Right lobe of liver (tissue), 6 donors: ENCODE results near the gene URGCP. TPM values are rescaled to one million over a fixed set of nuclear protein-coding genes. Genes with fewer than 3 reads are reported as not detected.
A peak's percentile ranks its signal among the peaks of the same experiment; 100 is the strongest.
"Not testable (repeated sequence)": the region's sequence is repeated elsewhere in the genome, so short reads cannot be mapped to it uniquely, and the experiment has no call there.

Experiments
- ATAC-seq, 4 donors: fragments of 200-7000 bp; cut with Tn5 transposase; one replicate each; pipeline ENCODE4 v1.9.1; 2020; ENCODE audit warnings: mild to moderate bottlenecking in 4 of 4, moderate library complexity in 4 of 4
- DNase-seq, 3 donors: peaks; one replicate each; pipeline ENCODE4 v3.0.0-alpha.2; 2020
- H3K27ac ChIP-seq, 3 donors: fragments of 200-600 bp; one replicate each; pipeline ENCODE4 v1.8.0; 2022
- H3K27me3 ChIP-seq, 2 donors: fragments of 200-600 bp; one replicate each; pipeline ENCODE4 v1.8.0; 2022
- H3K36me3 ChIP-seq, 4 donors: fragments of 200-600 bp; sonication (generic) in 1 of 4; one replicate each; pipeline versions ENCODE4 v1.5.1 to v1.8.0; 2017 to 2022; ENCODE audit warnings: control low read depth in 1 of 4
- H3K4me1 ChIP-seq, 4 donors: fragments of 200-600 bp; sonication (generic) in 1 of 4; one replicate each; pipeline versions ENCODE4 v1.5.1 to v1.8.0; 2017 to 2022; ENCODE audit warnings: control low read depth in 1 of 4
- H3K4me3 ChIP-seq, 3 donors: fragments of 200-600 bp; one replicate each; pipeline ENCODE4 v1.8.0; 2022
- H3K9me3 ChIP-seq, 4 donors: fragments of 200-600 bp; sonication (generic) in 1 of 4; one replicate each; pipeline versions ENCODE4 v1.5.1 to v1.8.0; 2017 to 2022; ENCODE audit warnings: control low read depth in 1 of 4
- POLR2A ChIP-seq: fragments of 450-650 bp; IDR thresholded peaks from one replicate; pipeline ENCODE4 v1.6.1; 2017; ENCODE audit warnings: antibody characterized with exemption, mild to moderate bottlenecking
- WGBS: methylation state at CpG from one replicate; pipeline ENCODE4 v1.1.6; 2018; ENCODE audit warnings: low coverage, low lambda C conversion rate; ENCODE audit not compliant: insufficient coverage; ENCODE audit errors: missing lambda C conversion rate; 5-methylcytosine and 5-hydroxymethylcytosine counted together
- intact Hi-C, 2 donors: fragments of 100-400 bp; cut with DNase I; formaldehyde crosslinking; loops; one replicate each; pipeline versions ENCODE4 v1.11.2 to v1.14.1; 2022
- total RNA-seq, 6 experiments: library from RNA; depleted of rRNA in 2 of 6; stranded (reverse); fragments of >200 nt in 2 of 6; fragmentation: NEBNext Ultra II Directional in 3 of 6; extraction: Animal tissue kit (Norgen Biotek cat#: 25700) in 3 of 6; gene quantifications; one replicate each; pipeline versions ENCODE4 v1.1.0 to v1.2.4, GENCODE V29; 2016 to 2023
- TF ChIP-seq, protein P1 (sequence below), 4 donors: fragments of 200-600 bp in 3 of 4; fragments of 450-650 bp in 1 of 4; IDR thresholded peaks; one replicate each; pipeline versions ENCODE4 v1.5.1 to v1.8.0; 2016 to 2022; ENCODE audit warnings: antibody characterized with exemption in 4 of 4, mild to moderate bottlenecking in 2 of 4
- donor health status: DM: no; HTN: yes; CAD: no.
- donor health status: DM: no; HTN: no; CAD: no.
- donor health status: DM: no; HTN: no; CAD: no.
- donor health status: DM: no; HTN: yes; CAD: no.
- donor health status: DM: no; HTN: yes; CAD: no.

The URGCP gene
- total RNA-seq, 6 experiments from 2014 or later: 13.7 to 32.2 (median 25.2) TPM

DNA sequence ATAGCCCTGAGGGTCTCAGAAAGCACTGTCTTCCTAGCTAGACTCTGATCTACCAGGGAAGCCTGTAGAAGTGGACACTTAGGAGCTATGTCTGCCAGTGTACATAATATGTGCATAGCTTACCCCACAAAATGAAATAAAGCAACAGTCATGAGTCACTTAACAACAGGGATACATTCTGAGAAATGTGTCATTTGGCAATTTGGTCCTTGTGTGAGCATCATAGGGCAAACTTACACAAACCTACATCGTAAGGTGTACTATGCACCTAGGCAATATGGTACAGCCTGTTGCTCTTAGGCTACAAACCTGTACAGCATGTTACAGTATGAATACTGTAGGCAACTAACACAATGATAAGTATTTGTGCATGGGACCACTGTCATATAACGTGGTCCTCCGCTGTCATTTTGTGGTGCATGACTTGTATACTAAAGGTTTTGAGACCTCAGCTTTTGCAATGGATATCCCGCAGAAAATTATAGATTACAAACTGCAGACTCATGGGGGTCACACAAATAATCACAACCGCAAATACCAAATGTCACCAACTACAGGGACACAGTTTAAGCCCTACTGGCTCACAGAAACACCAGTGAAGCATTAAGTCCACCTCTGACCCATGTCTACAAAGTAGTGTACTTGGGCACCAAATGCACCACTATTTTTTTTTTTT lies 1.7 kb downstream of the URGCP start:
- WGBS: 72% methylated on average over 5 of the region's 5 CpGs
- H3K27ac ChIP-seq: peak overlapping the region in 1 of 3 donors; percentile 82
- intact Hi-C loops: no loop called here
- TF ChIP-seq, protein P1, sequence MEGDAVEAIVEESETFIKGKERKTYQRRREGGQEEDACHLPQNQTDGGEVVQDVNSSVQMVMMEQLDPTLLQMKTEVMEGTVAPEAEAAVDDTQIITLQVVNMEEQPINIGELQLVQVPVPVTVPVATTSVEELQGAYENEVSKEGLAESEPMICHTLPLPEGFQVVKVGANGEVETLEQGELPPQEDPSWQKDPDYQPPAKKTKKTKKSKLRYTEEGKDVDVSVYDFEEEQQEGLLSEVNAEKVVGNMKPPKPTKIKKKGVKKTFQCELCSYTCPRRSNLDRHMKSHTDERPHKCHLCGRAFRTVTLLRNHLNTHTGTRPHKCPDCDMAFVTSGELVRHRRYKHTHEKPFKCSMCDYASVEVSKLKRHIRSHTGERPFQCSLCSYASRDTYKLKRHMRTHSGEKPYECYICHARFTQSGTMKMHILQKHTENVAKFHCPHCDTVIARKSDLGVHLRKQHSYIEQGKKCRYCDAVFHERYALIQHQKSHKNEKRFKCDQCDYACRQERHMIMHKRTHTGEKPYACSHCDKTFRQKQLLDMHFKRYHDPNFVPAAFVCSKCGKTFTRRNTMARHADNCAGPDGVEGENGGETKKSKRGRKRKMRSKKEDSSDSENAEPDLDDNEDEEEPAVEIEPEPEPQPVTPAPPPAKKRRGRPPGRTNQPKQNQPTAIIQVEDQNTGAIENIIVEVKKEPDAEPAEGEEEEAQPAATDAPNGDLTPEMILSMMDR (IDR thresholded peaks at IDR 0.05): no peak
- no peak for TF ChIP-seq POLR2A
- no peaks in the 10 kb centered on the region for H3K9me3 ChIP-seq
- DNase-seq (no peak), ATAC-seq (peak in 1 of 4 donors; percentile 36)
- peak overlapping the region in 1 of 3 donors; percentile 80 for H3K4me3 ChIP-seq
- no peaks in the 10 kb centered on the region for H3K36me3 ChIP-seq
- H3K4me1 ChIP-seq: peaks cover 0 to 13% (median 5%) of the 10 kb centered on the region in 4 donors
- H3K27me3 ChIP-seq: no peaks in the 10 kb centered on the region

DNA sequence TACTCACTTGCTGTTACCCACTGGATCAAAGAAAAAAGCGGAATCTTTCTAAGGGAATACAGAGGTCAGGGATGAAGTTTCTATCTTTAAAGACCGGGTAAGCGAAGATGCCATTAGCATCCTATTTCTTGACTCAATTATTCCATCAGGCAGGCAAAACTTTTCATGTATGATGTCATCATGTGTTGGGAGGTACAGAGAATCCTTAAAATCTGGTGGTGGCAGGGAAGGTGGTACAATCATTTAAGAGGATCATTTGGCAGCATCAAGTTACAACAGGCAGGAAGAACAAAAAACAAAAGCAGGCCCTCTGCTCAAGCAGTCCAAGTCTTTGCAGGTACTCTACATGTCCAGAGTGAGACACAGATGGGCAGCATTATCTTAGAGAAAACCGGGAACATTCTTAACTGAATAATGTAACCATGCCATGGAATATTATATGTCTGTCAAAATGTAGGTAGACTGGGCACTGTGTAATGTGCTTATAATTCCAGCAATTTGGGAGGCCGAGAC lies 3.8 kb downstream of the URGCP start:
- no peaks in the 10 kb centered on the region for H3K36me3 ChIP-seq
- no peak for ATAC-seq
- WGBS: 91% methylated on average over 5 of the region's 5 CpGs
- no peak for DNase-seq
- H3K9me3 ChIP-seq: no peaks in the 10 kb centered on the region
- intact Hi-C loops: no loop called here
- no peaks in the 10 kb centered on the region for H3K27me3 ChIP-seq
- H3K4me1 ChIP-seq: peaks cover 0 to 13% (median 5%) of the 10 kb centered on the region in 4 donors
- TF ChIP-seq POLR2A: no peak
- TF ChIP-seq, protein P1 (IDR thresholded peaks at IDR 0.05): no peak
- H3K4me3 ChIP-seq: no peak overlapping the region
- H3K27ac ChIP-seq: no peak overlapping the region

DNA sequence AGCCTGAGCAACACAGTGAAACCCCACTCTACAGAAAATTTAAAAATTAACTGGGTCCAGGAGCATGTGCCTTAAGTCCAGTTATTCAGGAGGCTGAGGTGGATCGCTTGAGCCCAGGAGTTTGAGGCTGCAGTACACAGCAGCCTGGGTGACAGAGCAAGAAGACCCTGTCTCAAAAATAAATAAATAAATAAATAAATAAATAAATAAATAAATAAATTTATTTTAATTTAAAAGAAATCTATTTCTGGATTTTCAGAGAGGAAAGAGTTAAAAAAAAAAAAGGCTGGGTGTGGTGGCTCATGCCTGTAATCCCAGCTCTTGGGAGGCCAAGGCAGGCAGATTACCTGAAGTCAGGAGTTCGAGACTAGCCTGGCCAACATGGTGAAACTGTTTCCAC lies 7.8 kb downstream of the URGCP start:
- H3K9me3 ChIP-seq, DNase-seq, H3K4me3 ChIP-seq, H3K4me1 ChIP-seq, ATAC-seq, H3K27me3 ChIP-seq, intact Hi-C loops, H3K27ac ChIP-seq, H3K36me3 ChIP-seq: not testable (repeated sequence)
- WGBS: 100% methylated on average over 2 of the region's 2 CpGs

DNA sequence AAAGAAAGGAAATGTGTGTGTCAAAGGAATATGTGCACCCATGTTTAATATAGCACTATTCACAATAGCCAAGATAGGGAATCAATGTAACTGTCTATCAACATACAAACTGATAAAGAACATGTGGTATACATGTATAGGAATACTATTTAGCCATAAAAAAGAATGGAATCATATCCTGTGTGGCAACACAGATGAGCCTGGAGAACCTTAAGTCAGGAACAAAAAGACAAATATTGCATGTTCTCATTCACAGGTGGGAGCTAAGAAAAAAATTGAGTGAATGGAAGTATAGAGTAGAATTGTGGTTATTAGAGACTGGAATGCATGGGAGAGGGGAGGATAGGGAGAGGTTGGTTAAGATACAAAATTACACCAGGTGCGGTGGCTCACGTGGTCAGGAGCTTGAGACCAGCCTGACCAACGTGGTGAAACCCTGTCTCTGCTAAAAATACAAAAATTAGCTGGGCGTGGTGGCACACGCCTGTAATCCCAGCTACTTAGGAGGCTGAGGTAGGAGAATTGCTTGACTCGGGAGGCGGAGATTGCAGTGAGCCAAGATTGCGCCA lies 10.5 kb downstream of the URGCP start:
- Histone ChIP-seq H3K9me3 (no peaks in the 10 kb centered on the region), H3K4me1 (no peaks in the 10 kb centered on the region), H3K27ac (no peak overlapping the region), H3K36me3 (no peaks in the 10 kb centered on the region), H3K4me3 (no peak overlapping the region), H3K27me3 (no peaks in the 10 kb centered on the region)
- no peak for DNase-seq
- 92% methylated on average over 5 of the region's 8 CpGs for WGBS
- TF ChIP-seq POLR2A: no peak
- TF ChIP-seq, protein P1 (IDR thresholded peaks at IDR 0.05): no peak
- intact Hi-C loops: no loop called here
- ATAC-seq: no peak
